Stimulated activated CD4-positive, alpha-beta T cell treated with anti-CD3 and anti-CD28 coated beads, TNF-alpha, amount 100 ng/mL, for 1 hour (primary cell): ENCODE measurements around the gene SLC66A3.

Source experiments
- DNase-seq, 3 donors: peaks; one replicate each; pipeline ENCODE4 v3.0.0-alpha.2; 2020; ENCODE audit warnings: low read depth in 3 of 3, low spot score in 1 of 3

The SLC66A3 gene

DNA sequence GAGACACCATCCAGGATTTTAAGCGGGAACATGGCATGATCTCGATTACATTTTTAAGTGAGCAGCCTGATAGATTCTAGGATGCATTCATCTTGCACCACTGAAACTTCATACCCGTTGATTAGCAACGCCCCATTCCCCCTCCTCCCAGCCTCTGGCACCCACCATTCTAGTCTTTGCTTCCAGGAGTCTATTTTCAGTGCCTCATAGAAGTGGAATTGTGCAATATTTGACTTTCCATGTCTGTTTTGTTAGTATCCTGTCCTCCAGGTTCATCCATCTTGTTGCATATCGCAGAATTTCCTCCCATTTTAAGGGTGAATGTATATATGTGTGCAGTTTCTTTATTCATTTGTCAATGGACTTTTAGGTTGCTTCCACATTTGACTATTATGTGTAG, 20.9 kb upstream of the SLC66A3 start:
- DNase-seq: no peak

DNA sequence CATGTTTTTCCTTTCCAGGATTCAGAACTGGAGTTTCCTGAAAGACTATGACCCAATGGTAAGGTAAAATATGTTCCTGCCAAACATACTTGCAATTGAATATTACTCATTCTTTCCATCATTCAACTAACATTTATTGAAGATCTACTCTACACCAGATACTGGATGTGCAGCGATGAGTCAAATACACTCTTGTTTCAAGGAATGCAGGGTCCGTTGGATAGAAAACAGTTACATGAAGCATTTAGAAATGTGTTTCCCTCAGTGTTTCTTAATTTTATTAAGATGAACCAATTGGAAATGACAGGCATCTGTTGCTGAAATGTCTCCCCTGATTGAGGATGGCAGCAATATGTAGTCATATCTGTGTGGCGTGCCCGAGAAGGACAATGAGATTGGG, 14.8 kb upstream of the SLC66A3 start:
- no peak for DNase-seq

DNA sequence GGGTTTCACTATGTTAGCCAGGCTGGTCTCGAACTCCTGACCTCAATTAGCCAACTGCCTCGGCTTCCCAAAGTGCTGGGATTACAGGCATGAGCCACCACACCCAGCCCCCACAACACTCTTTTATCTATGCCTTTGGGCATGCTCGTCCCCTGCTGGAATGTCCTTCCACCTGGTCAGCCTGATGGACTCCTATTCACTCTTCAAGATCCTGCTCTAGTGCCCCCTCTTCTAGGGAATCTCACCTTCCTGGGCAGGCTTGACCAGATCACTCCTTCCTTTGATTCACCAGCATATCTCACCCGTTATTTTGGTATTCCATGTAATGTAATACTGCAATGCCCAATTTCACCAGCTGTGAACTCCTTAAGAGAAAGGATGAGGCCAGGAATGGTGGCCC, 13.9 kb upstream of the SLC66A3 start:
- DNase-seq: no peak

DNA sequence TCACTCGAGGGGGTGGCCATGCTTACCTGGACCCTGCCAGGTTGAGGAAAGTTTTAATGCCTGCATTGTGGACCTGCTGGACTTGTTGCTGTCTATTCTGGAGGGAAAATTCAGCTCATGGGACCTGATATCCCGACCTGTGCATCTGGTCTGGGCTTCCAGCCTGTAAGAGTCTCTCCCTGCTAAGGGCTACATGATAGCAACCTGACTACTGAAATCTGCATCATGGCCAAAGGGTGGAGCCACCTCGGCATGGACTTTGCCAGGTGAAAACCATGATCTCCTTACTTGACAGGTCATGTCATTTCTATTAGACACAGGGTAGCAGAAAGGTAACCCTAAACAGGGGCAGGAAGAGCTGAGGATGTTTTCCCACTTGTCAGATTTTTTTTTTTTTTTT, 12.9 kb upstream of the SLC66A3 start:
- DNase-seq: no peak

DNA sequence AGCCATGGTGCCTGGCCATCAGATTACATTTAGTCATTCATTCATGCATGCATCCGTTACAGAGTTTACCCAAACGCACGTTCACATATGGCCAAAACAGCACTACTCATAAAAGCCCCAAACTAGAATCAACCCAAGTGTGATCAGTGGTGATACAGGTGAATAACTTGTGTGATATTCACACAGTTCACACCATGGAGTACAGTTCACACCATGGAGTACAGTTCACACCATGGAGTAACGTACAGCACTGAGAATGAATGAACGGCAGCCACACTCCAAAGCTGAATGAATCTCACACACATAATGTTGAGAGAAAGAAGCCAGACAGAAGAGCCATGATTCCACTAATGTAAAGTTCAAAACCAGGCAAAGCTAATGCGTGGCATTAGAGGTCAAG, 12.3 kb upstream of the SLC66A3 start:
- DNase-seq: no peak

DNA sequence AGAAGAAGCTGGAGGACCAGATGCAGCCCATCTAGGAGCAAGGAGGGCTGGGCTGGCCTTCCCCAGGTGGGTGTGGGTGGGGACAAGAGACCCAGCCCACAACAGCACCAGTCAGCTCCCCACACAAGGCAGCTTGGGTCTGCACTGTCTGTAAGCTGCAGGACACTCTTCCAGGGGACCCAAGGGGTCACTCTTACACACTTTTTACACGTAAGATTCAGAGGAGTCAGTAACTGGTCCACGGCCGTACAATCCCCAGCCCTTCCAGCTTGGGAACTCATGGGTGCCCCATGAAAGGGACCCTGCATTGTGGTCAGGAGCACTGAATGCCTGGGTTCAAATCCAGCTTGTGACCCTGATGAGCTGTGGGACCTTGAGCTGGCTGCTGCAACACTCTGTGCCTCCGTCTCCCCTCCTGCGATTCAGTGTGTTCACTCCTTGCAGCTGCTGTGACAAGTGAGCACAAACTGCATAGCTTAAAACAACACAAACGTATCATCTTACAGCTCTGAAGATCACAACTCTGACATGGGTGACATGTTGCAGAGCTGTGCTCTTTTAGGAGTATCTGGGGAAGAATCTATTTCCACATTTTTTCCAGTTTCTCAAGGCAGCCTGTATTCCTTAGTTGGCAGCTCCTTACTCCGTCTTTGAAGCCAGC, 11.1 kb upstream of the SLC66A3 start:
- DNase-seq: no peak

DNA sequence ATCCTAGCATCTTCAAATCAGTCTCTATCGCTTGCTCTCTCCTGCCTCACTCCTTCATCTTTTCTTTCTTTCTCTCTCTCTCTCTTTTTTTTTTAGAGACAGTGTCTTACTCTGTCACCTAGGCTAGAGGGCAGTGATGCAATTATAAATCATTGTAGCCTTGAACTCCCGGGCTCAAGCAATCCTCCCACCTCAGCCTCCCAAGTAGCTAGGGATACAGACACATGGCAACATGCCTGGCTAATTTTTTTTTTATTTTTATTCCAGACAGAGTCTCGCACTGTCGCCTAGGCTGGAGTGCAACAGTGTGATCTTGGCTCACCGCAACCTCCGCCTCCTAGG, 10.6 kb upstream of the SLC66A3 start:
- no peak for DNase-seq

DNA sequence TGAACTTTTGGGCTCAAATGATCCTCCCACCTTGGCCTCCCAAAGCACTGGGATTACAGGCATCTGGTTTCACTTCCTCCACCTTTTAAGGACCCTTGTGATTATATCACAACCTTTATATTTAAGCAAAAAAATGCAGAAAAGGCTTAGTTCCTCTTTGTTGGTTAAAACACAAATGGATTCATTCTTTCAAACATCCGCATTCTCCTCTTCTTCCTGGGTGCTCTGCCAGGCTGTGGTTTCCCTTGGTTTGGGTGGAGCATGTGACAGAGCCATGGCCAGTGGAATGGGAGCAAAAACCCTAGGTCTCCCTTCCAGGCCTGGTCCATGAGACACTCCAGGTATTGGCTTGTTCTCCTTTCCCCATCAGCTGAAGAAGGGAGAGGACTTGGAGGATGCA, 9.9 kb upstream of the SLC66A3 start:
- DNase-seq: no peak

DNA sequence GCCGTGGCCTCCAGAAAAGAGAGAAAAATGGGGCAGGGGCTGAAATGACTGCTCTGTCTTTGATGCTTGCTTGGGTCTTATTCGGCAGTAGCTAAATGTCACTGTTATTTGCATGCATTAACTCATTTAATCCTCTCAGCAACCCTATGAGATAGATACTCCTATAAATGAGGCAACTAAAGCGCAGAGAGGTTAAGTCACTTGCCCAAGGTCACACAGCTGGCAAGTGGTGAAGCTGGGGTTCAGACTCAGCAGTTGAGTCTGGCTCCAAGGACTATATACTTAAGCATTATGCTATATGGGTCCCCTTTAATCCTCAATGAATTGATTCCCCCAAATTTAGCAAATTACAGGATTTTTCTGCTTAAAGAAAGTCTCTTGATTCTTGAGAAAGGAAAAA, 9.2 kb upstream of the SLC66A3 start:
- no peak for DNase-seq

DNA sequence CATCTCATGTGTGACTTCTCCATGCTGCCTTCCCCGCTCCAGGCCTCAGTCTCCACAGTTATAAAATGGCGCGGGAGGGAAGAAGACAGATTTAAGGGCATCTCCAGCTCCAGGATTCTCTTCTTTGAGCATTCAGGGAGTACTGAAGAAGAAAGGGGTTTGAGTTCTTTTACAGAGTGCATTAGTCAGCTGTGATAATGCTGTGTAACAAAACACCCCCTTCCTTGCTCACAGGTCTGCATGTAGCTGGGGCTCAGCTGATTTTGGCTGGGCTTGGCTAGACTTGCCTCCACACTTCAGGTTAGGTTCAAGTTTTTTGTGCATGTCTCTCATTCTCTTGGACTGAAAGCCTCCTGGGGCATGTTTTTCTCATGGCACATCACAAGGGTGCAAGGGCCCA, 8.0 kb upstream of the SLC66A3 start:
- DNase-seq: no peak

DNA sequence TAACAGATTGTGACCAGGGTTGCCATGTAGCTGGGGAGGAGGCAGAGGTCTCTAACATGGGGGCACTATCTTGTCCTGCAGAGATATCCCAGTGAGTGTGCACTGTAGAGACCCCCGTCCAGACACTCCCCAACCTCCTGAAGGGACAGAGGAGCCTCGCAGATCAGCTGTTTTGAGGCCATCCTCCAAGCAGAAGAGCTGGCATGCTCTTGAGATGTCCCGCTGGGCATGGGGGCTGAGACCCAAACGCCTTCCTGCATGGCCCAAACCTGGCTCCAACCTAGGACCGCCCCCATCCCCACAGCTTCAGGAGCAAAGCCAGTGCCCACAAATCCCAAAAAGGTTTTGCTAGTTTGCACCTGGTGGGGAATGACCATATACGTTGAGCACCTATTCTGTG, 2.7 kb upstream of the SLC66A3 start:
- no peak for DNase-seq

DNA sequence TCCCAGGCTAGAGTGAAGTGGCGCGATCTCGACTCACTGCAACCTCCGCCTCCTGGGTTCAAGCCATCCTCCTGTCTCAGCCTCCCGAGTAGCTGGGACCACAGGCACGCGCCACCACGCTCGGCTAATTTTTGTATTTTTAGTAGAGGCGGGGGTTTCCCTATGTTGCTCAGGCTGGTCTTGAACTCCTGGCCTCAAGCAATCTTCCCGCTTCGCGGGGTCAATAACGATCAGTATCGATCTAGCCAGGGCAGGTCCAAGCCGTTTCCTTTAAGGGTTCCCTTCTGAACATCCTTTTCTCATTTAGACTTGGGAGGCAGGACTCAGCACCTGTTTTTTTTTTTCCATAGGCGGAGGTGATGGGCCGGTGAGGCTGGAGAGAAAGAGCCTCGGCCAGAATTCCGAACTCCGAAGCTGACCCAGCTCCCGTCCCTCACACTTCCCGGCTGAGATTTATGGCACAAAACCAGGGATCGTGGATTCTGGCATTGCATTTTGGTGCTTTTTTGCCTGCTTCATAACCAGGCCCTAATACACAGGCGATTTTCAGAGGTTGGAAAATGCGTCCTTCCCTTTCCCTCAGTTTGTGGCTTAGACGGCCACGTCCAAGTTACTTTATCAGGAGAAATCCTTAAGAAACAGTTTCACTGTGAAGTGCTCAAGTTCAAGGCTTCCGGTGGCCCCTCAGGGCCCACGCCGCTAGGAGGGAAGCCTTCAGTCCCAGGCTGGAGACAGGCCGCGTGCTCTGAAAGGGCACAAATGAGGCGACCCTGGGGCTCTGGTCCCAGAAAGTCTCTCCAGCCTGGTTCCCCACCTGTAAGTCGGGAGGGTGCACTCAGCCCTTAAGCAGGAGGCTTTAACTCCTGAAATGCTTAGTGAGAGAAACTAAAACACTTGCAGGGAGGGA, 998 bp upstream of the SLC66A3 start:
- DNase-seq: no peak

DNA sequence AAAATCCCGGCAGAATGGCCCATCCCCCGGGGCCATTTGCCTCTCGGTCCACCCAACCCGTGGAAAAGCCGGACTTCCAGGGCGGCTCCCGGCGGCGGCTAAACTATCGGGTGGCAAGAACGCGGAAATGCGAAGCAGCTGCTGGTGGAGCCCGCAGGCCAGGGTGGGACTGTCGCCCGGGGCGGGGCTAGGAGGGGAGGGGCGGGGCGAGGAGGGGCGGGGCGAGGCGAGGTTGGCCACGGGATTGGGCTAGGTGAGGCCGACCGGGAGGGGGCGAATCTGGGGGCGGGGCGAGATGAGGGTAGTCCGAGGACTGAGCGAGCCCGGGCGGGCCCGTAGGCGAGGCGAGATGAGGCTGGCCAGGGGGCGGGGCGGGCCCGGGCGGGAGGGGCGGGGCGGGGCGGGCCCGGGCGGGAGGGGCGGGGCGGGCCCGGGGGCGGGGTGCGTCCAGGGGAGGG, 315 bp upstream of the SLC66A3 start:
- DNase-seq: peak; percentile 98

DNA sequence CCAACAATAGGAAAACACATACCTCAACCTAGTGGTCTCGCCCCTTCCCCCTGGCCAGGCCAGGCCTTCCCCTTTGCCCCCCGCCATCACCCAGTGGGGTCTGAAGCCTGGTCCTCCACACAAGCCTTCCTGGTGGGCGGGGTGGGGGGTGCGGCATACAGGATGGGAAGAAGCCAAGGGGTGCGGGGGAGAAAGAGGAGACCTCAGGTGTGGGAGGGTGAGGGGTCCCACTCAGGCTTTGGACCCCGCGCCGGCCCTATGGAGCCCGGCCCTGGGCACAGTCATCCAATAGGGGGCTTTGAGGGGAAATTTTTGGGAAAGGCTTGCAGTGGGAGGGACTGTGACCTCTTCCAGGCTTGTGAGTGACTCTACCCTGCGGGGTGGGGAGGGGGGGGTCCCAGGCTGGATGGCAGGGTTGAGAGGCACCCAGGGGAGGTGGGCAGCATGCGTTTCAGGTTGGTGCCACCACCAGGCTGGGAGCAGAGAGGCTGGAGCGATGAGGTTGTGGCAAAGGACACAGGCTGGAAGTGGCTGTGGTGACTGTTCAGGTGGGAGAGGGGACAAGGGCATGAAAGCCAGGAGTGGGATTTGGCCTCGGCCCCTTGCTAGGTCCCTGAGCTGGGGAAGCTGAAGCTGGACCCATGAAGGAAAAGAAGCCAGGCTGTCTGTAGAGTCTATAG, 1.3 kb downstream of the SLC66A3 start:
- no peak for DNase-seq

DNA sequence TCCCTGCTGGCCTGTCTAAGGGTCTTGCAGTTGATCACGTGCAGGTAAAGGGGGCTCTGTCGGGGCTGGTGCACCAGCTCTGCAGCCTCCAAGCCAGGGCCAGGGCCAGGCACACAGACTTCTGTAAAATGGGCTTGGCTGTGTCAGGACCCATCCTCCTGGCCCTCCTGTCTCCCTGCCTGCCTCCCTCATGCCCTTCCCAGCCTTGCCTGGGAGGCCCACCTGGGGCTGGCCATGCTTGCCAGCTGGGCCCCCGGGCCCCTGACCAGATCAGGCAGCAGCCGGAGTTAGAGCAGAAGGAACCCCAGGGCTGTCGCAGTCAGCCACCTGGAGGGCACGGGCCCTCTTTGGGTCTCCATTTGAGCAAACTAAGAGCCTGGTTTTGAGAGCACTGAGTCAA, 2.0 kb downstream of the SLC66A3 start:
- DNase-seq: no peak

DNA sequence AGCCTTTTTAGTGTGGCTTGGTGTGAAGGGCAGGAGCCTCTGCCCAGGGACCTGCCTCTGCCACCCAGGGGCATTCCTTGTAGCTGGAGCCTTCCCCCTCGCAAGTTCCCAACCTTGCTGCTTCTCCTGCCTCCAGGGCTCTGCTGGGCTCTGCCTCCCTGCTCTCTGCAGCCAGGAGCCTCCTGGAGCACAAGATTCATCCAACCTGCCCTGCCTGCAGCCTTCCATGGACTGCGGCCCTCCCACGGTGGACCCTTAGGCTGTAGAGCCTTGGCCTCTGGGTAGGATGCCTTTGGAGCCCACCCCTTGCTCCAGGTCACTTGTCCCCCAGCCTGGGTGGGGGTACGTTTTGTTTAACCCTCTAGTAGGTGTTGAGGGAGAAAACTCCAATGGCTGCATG, 2.5 kb downstream of the SLC66A3 start:
- DNase-seq: no peak

DNA sequence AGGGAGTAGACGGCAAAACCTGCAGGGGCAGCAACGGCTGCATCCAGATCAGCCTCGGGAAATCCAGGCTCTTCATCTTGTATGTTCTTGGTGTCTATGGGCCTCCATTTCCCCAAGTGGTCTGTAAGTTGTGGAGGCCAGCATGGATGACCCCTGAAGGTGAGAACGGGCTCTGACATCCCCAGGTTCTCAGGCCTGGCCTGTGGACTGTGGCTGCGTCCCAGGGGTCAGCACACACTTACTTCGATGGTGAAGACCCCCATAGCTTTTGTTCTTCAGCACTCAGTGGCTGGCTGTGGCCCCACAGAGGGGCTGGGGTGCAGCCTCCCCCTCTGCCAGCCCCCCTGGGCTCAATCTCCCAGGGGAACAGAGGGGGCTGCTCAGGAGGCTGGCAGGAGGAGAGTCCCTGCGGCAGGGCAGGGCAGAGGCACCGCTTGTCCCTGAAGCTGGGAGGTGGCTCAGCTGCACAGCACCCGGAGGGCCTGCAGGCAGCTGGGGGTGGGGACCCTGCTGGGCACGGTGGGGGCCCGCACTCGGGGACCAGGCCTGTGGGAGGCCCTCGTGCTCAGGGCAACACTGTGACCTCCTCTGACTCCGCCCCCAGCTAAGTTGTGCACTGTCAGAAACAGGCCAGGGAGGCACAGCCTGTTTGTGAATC, 3.8 kb downstream of the SLC66A3 start:
- DNase-seq: no peak

DNA sequence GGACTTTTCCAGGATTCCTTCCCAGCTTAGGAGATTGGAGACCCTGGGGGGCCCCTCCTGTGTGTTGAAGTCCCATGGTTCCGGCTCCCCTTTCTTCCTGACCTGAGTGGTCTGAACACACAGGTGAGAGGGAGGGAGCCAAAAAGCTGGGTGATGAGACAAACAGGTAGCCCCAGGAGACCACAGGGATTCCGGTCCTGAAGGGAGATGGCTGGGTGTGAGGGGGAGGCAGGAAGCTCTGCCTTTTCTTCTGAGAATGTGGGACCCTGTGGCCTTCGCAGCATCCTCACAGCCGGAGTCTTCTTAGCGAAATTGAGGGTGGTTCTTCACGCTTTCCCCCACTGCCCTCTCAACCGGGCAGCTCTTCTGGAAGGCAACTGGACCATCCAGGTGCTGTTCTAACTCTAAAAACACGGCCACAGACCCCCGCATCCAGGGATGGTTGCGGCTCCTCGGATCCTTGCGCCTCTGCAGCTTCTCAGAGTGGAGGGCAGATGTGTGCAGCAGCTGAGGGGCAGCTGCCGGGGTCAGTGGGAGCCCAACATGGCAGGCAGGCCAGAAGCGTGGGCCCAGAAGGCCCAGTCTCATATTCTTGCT, 4.4 kb downstream of the SLC66A3 start:
- DNase-seq: no peak

DNA sequence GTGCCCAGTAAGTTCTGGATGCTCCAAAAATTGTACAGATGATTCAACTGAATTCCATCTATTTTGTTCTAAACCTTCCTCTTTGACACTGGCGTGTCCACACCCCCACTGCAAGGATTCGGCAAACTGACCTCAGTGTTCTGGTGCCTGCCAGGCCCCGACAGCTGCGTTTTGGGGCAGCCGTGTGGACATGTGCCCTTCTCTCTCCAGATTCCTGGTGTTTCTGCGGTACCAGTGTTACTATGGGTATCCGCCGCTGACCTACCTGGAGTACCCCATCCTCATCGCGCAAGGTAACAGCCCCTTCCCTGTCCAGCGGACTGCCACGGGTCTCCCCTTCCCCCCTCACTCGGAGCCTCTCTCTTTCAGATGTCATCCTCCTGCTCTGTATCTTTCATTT, 5.0 kb downstream of the SLC66A3 start:
- no peak for DNase-seq

DNA sequence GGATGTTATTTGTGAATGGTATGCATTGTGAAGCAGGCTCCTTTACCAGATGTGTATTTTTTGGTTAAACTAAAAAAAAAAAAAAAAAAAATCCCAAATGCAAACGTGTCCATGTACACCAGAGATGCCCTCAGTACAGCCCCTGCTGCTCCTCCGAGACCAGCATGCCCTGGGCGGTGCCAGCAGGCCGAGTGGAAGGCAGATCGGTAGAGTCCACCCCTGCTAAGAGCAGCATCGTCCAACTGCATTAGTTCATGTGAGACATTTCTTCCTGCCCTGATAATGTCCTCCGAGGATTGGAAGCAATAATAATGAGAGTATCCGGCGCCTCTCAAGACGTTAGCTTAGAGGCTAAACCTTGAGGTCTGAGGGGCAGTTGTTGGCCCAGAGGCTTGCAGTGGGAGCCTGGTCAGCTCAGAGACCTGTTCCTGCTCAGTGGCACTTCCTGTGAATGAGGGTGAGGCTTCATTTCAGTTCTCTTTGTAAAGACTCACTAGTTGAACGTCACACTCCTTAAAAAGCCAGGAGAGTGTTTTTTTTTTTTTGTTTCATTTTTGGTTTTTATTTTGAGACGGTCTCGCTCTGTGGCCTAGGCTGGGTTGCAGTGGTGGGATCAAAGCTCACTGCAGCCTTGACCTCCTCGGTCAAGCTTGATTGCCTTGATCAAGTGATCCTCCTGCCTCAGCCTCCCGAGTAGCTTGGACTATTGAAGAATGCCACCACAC, 5.6 kb downstream of the SLC66A3 start:
- no peak for DNase-seq

DNA sequence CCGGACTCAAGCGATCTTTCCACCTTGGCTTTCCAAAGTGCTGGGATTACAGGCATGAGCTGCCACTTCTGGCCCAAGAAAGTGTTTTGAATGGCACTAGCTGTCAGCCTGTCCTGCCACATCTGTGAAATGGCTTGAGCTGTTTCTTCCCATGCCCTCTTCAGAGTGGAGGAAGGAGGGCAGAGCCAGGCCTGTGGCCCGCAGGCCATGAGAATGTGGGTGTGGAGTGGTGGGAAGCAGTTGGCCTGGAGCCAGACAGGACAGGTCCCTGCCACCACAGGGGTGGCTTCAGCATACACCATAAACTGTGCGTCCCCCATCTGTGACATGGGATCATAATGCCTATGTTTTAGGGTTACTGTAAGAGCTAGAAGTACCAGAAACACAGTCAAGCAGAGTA, 6.5 kb downstream of the SLC66A3 start:
- DNase-seq: no peak
